Mononuclear cell (primary cell): ENCODE data around the gene RBM42. TPM values are rescaled to one million over a fixed set of nuclear protein-coding genes. Genes with fewer than 3 reads are reported as not detected.

Experiments used
- total RNA-seq: library from RNA; depleted of rRNA; stranded (reverse); fragments of >200 nt; gene quantifications from one replicate; pipeline ENCODE4 v1.2.3, GENCODE V29; 2012

Gene RBM42
- total RNA-seq, 1 donor = 16.0 TPM

Other genes with a start within 250 kb of the RBM42 start
- 16.5 TPM for gene FFAR2, start 180.8 kb upstream of the RBM42 start, total RNA-seq
- gene KRTDAP, start 138.6 kb upstream of the RBM42 start, total RNA-seq = not detected
- gene DMKN, start 115.4 kb upstream of the RBM42 start, total RNA-seq = not detected
- not detected for gene SBSN, start 100.7 kb upstream of the RBM42 start, total RNA-seq
- gene GAPDHS, start 95.6 kb upstream of the RBM42 start, total RNA-seq = not detected
- gene TMEM147, start 83.4 kb upstream of the RBM42 start, total RNA-seq = 25.9 TPM
- not detected for gene ATP4A, start 65.4 kb upstream of the RBM42 start, total RNA-seq
- gene PMIS2, start 42.9 kb upstream of the RBM42 start, total RNA-seq = not detected
- 6.0 TPM for gene HAUS5, start 16.3 kb upstream of the RBM42 start, total RNA-seq
- not detected for gene ETV2, start 12.7 kb downstream of the RBM42 start, total RNA-seq
- gene COX6B1, start 19.3 kb downstream of the RBM42 start, total RNA-seq = 219 TPM
- not detected for gene UPK1A, start 37.5 kb downstream of the RBM42 start, total RNA-seq
- gene ZBTB32, start 75.5 kb downstream of the RBM42 start, total RNA-seq = 0.42 TPM
- 10.8 TPM for gene KMT2B, start 89.0 kb downstream of the RBM42 start, total RNA-seq
- gene IGFLR1, start 113.4 kb downstream of the RBM42 start, total RNA-seq = 8.7 TPM
- gene U2AF1L4, start 116.4 kb downstream of the RBM42 start, total RNA-seq = 18.4 TPM
- gene PSENEN, start 116.6 kb downstream of the RBM42 start, total RNA-seq = 8.0 TPM
- 1.9 TPM for gene LIN37, start 119.5 kb downstream of the RBM42 start, total RNA-seq
- gene HSPB6, start 128.0 kb downstream of the RBM42 start, total RNA-seq = not detected
- gene PROSER3, start 129.1 kb downstream of the RBM42 start, total RNA-seq = 5.1 TPM
- gene ARHGAP33, start 146.5 kb downstream of the RBM42 start, total RNA-seq = 4.1 TPM
- not detected for gene PRODH2, start 183.8 kb downstream of the RBM42 start, total RNA-seq
- gene NPHS1, start 223.5 kb downstream of the RBM42 start, total RNA-seq = not detected
- 0.10 TPM for gene KIRREL2, start 227.9 kb downstream of the RBM42 start, total RNA-seq
- not detected for gene APLP1, start 239.5 kb downstream of the RBM42 start, total RNA-seq